HEK293 (cell line): ENCODE data around the gene PCNX3.

Experiments used
- CTCF ChIP-seq: fragments of 450-650 bp; formaldehyde crosslinking; IDR thresholded peaks from 2 replicates; pipeline ENCODE4 v1.5.1; 2016; ENCODE audit warnings: missing biosample characterization, missing genetic modification characterization
- KLF1 ChIP-seq: fragments of 450-650 bp; formaldehyde crosslinking; IDR thresholded peaks from 2 replicates; pipeline ENCODE4 v1.5.1; 2016; ENCODE audit warnings: missing biosample characterization, missing genetic modification characterization

- no peak for TF ChIP-seq KLF1
- no peak for TF ChIP-seq CTCF (tag by site-specific recombination)
These were observed 30.0 kb upstream of the PCNX3 start for GRCh38 chr11:65585396-65586246.
